Activated T-helper 1 cell treated with Interleukin-2 at 50 U/mL for 16 hours (primary cell): ENCODE measurements around the gene FAF2.
"Not testable (repeated sequence)": the region's sequence is repeated elsewhere in the genome, so short reads cannot be mapped to it uniquely, and the experiment has no call there.

Source experiments
- DNase-seq: peaks from one replicate; pipeline ENCODE4 v3.0.0-alpha.2; 2020; ENCODE audit warnings: low read depth

FAF2 gene

DNA sequence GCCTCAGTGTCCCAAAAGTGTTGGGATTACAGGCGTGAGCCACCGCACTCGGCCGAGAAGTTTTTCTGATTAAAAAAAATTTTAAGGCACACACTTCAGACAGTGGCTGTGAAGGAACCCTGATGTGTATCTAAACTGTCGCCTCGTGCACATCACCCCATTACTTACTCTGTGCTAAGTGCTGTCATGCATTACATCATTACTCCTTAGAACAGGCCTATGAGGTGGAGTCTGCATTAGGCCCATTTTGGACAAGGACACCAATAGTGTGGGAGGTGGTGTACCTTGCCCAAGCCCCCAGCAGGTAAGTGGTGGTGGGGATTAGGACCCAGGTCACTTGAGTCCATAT, 97.2 kb downstream of the FAF2 start:
- no peak for DNase-seq

DNA sequence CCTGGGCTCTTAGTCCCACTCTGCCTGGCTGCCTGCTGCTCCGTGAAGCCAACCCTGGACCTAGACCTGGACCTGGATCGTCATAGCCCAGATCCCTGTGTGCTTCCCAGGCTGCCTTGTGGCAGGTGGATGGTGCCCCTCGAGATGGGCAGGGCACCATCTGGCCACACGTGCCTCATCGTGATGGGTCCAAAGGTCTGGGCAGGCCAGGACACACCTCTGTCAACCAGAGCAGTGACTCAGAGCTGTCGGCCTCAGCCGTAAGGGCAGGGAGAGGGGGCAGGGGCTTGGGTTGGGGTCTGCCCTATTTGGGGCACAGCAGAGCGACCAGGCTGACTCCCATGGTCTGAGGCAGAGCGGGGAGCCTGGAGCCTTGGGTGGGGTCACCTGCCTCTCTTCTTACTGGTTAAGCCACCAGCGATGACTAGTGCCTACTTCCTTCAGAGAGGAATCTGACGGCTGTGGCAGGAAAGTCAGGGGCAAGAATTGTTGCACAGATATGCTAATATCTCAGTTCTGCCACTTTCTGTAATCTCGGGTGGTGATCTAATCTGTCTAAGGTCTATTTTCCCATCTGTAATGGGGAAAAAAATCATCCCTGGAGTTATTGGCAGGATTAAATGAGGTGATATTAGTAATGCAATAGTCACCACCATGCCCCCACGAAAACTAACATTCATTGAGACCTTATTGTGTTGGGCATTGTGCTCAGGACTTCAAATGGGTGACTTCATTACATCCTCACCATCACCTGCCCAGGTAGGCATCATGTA, 97.7 kb downstream of the FAF2 start:
- no peak for DNase-seq

GRCh38 chr5:176547802-176548201, 99.6 kb downstream of the FAF2 start:
- DNase-seq: no peak

DNA sequence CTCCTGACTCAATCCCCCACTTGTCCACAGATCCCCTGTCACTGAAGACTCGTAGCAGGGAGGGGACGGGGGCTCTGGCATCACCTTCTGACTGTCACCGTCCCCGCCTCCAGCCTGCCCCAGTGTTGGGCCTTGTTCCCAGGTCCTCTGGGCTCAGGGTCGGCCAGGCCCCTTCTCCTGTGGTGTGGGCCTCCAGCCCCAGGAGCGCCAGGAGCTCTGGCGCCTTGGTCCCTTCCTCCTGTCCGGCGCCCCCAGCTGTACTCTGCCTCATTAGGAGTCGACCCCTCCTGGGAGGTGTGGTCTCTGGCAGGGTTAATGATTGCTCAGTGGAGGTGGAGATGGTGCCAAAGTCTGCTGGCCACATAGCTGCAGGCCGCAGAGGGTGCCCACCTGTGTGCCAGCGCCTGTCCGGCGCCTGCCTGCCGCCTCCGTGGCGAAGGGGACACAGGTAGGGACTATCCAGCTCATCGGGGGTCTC, 100.8 kb downstream of the FAF2 start, which contains the start of gene CDHR2:
CDHR2 (plus strand) TSS at position 376 of the 478 bp plus-strand sequence. CDS start 16,011 bp downstream, outside the sequence.
- DNase-seq: no peak

- DNase-seq: no peak
These were observed 101.7 kb downstream of the FAF2 start for GRCh38 chr5:176549871-176550270.

GRCh38 chr5:176550275-176550831, 102.2 kb downstream of the FAF2 start:
- DNase-seq: no peak

DNA sequence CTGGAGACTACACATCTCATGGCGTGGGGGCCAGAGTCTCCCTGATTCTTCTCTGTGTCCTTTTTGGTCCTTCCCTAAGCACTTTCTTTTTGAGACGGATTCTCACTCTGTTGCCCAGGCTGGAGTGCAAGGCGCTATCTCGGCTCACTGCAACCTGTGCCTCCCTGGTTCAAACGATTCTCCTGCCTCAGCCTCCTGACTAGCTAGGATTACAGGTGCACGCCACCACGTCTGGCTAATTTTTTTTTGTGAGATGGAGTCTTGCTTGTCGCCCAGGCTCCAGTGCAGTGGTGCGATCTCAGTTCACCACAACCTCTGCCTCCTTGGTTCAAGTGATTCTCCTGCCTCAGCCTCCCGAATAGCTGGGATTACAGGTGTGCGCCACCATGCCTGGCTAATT, 102.8 kb downstream of the FAF2 start:
- not testable (repeated sequence) for DNase-seq

GRCh38 chr5:176552332-176552869, 104.2 kb downstream of the FAF2 start:
- DNase-seq: no peak

DNA sequence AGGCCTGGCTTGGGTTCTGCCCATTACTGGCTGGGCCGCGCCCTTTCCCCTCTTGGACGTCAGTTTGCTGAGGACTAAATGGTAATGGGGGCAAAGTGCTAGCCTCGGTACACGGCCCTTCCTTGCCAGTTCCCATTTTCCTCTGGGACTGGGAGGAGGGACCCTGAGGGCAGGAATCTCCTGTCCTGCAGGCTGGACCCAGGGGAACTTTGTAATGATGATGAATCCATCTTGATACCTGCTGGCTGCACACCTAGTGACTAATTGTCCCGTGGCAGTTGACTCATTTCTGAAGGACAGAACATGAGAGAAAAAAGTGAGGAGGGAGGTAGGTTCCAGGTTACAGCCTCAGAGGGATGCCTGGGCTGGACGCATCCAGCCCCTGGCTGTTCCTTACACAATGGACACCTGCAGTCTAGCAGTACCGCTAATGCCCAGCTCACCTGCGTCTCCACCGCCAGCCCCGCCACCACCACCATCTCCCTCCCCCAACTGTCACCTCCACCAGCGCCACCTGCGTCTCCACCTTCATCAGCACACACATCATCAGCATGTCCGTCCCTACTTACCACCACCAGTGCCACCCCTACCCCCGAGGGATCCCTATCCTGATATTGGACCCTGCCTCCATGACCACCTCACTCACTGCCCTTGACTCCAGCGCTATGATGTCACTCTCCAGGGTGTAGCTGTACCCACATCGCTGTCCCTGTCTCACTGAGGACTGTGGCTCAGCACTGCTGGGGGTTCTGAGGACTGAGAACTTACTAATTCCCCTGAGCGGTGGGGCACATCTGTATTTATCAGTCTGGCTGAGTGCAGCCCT, 105.3 kb downstream of the FAF2 start:
- DNase-seq: no peak

DNA sequence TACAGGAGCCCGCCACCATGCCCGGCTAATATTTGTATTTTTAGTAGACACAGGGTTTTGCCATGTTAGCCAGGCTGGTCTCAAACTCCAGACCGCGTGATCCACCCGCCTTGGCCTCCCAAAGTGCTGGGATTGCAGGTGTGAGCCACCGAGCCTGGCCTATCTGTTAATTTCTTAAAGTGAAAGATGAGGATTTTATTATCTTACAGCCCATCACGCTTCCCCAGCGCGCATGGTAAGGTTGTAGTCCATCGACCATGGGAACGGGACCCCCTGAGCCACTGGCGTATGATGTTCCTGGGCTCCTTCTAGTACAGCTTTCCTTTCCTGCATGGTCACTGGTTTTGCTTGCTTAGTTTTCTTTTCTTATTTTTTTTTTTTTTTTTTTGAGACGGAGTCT, 109.7 kb downstream of the FAF2 start:
- no peak for DNase-seq
